SK-N-SH (cell line): ENCODE data around the gene ABL2. TPM values are rescaled to one million over a fixed set of nuclear protein-coding genes. Genes with fewer than 3 reads are reported as not detected.
A peak's percentile ranks its signal among the peaks of the same experiment; 100 is the strongest.

ENCODE experiments used
- CTCF ChIA-PET: fragments of 300-600, 350-600 bp; formaldehyde crosslinking; extraction: SDS; loops from one replicate; lab custom pipeline; 2021; lab: Yijun Ruan, JAX
- POLR2A ChIA-PET: fragments of 350-600 bp; sonication (Branson Sonifier 250); formaldehyde crosslinking; extraction: SDS; loops from one replicate; lab custom pipeline; 2020; ENCODE audit warnings: antibody characterized with exemption, inconsistent platforms; lab: Yijun Ruan, JAX
- DNase-seq: peaks from one replicate; pipeline ENCODE4 v3.0.0; 2012
- H2AFZ ChIP-seq: fragments of 200-600 bp; sonication (generic); 2 replicates; pipeline ENCODE4 v1.8.1; 2016; ENCODE audit warnings: antibody characterized with exemption, mild to moderate bottlenecking, low read depth
- H3F3A ChIP-seq: fragments of 200-600 bp; sonication (generic); replicated peaks from 2 replicates; pipeline ENCODE3; 2016; ENCODE audit warnings: antibody characterized with exemption, mild to moderate bottlenecking; ENCODE audit not compliant: insufficient read depth
- H3K27ac ChIP-seq, 2 experiments: fragments of 200-500 bp in 1 of 2; fragments of 200-600 bp in 1 of 2; sonication (Bioruptor generic) in 1 of 2; sonication (generic), shearing (Covaris generic) in 1 of 2; 2 replicates each; pipeline versions ENCODE4 v1.5.1 to v1.6.1; 2014 to 2016; ENCODE audit warnings: low read depth in 2 of 2, inconsistent platforms in 1 of 2, low read length in 1 of 2, mild to moderate bottlenecking in 1 of 2, mixed read lengths in 1 of 2
- H3K27me3 ChIP-seq: fragments of 200-600 bp; sonication (generic), shearing (Covaris generic); 2 replicates; pipeline ENCODE4 v1.6.1; 2016; ENCODE audit warnings: mixed run types; ENCODE audit not compliant: insufficient read depth
- H3K36me3 ChIP-seq, 2 experiments: fragments of 200-500 bp in 1 of 2; fragments of 200-600 bp in 1 of 2; sonication (Bioruptor generic) in 1 of 2; sonication (generic) in 1 of 2; replicated peaks in 1 of 2; 2 replicates each; pipeline versions ENCODE3 to v1.5.1; 2014 to 2016; ENCODE audit warnings: low read length in 1 of 2, mild to moderate bottlenecking in 1 of 2; ENCODE audit not compliant: insufficient read depth in 2 of 2, control insufficient read depth in 1 of 2
- H3K4me1 ChIP-seq, 2 experiments: fragments of 200-500 bp in 1 of 2; fragments of 200-600 bp in 1 of 2; sonication (Bioruptor generic) in 1 of 2; sonication (generic), shearing (Covaris generic) in 1 of 2; 2 replicates each; pipeline versions ENCODE4 v1.5.1 to v1.6.1; 2014 to 2016; ENCODE audit warnings: low read depth in 1 of 2, low read length in 1 of 2, mixed run types in 1 of 2; ENCODE audit not compliant: insufficient read depth in 2 of 2, control insufficient read depth in 1 of 2
- H3K4me2 ChIP-seq: fragments of 200-600 bp; sonication (generic), shearing (Covaris generic); 2 replicates; pipeline ENCODE4 v1.6.1; 2017; ENCODE audit warnings: mixed run types
- H3K4me3 ChIP-seq, 2 experiments: fragments of 200-500 bp in 1 of 2; fragments of 200-600 bp in 1 of 2; sonication (Bioruptor generic) in 1 of 2; sonication (generic), shearing (Covaris generic) in 1 of 2; 2 replicates each; pipeline versions ENCODE4 v1.5.1 to v1.8.1; 2014 to 2016; ENCODE audit warnings: low read depth in 2 of 2, inconsistent platforms in 1 of 2, low read length in 1 of 2, mild to moderate bottlenecking in 1 of 2, mixed read lengths in 1 of 2, moderate library complexity in 1 of 2
- H3K79me2 ChIP-seq: fragments of 200-600 bp; sonication (generic); 2 replicates; pipeline ENCODE4 v1.8.1; 2017; ENCODE audit warnings: mild to moderate bottlenecking; ENCODE audit not compliant: insufficient read depth
- H3K9ac ChIP-seq: fragments of 200-600 bp; sonication (generic); 2 replicates; pipeline ENCODE4 v1.6.1; 2017; ENCODE audit warnings: mixed run types
- H3K9me2 ChIP-seq: fragments of 200-600 bp; sonication (generic); 2 replicates; pipeline ENCODE4 v1.6.1; 2017; ENCODE audit warnings: mixed run types
- H3K9me3 ChIP-seq: fragments of 200-600 bp; sonication (generic); 2 replicates; pipeline ENCODE4 v1.6.1; 2017; ENCODE audit warnings: mixed run types, mild to moderate bottlenecking, moderate library complexity
- H4K20me1 ChIP-seq: fragments of 200-600 bp; sonication (generic); 2 replicates; pipeline ENCODE4 v1.6.1; 2017; ENCODE audit warnings: mild to moderate bottlenecking, mixed run types; ENCODE audit not compliant: insufficient read depth
- ELF1 ChIP-seq: IDR thresholded peaks from 2 replicates; pipeline ENCODE4 v1.4.0; 2012
- EP300 ChIP-seq, 2 experiments: IDR thresholded peaks; 2 replicates each; pipeline versions ENCODE4 v1.4.0 to v1.6.1; 2012; ENCODE audit warnings: borderline replicate concordance in 1 of 2, low read depth in 1 of 2, low read length in 1 of 2
- EZH2phosphoT487 ChIP-seq: fragments of 200-600 bp; sonication (generic); IDR thresholded peaks from 2 replicates; pipeline ENCODE4 v1.6.1; 2017; ENCODE audit warnings: low read depth, mixed run types, mild to moderate bottlenecking, antibody characterized with exemption, moderate library complexity, borderline replicate concordance
- FOXJ3 ChIP-seq: sonication (generic); formaldehyde crosslinking; IDR thresholded peaks from 2 replicates; pipeline ENCODE4 v1.5.1; 2020; ENCODE audit warnings: mild to moderate bottlenecking, missing genetic modification reagents
- FOXM1 ChIP-seq: IDR thresholded peaks from 2 replicates; pipeline ENCODE4 v1.4.0; 2012; ENCODE audit warnings: low read depth, mild to moderate bottlenecking
- GABPA ChIP-seq: IDR thresholded peaks from 2 replicates; pipeline ENCODE4 v1.4.0; 2012; ENCODE audit warnings: low read depth, mild to moderate bottlenecking
- GATA2 ChIP-seq: sonication (generic); formaldehyde crosslinking; IDR thresholded peaks from 2 replicates; pipeline ENCODE4 v1.5.0; 2020; ENCODE audit warnings: mild to moderate bottlenecking, missing genetic modification reagents
- JUND ChIP-seq: IDR thresholded peaks from 2 replicates; pipeline ENCODE4 v1.4.0; 2012
- MXI1 ChIP-seq: IDR thresholded peaks from 2 replicates; pipeline ENCODE4 v1.6.1; 2012; ENCODE audit warnings: mild to moderate bottlenecking, low read depth, low read length, improper control_type of control experiment
- NFIC ChIP-seq: IDR thresholded peaks from 2 replicates; pipeline ENCODE4 v1.4.0; 2012; ENCODE audit warnings: borderline replicate concordance
- NRF1 ChIP-seq: IDR thresholded peaks from 2 replicates; pipeline ENCODE4 v1.6.1; 2012; ENCODE audit warnings: low read depth, mild to moderate bottlenecking, low read length
- POLR2AphosphoS5 ChIP-seq: IDR thresholded peaks from 2 replicates; pipeline ENCODE4 v1.6.1; 2012; ENCODE audit warnings: low read depth, low read length
- RAD21 ChIP-seq: IDR thresholded peaks from 2 replicates; pipeline ENCODE4 v1.6.1; 2012; ENCODE audit warnings: mild to moderate bottlenecking, low read length
- REST ChIP-seq: IDR thresholded peaks from 2 replicates; pipeline ENCODE4 v1.6.1; 2012; ENCODE audit warnings: mild to moderate bottlenecking, low read depth, low read length, moderate library complexity
- RFX5 ChIP-seq: IDR thresholded peaks from 2 replicates; pipeline ENCODE4 v1.6.1; 2012; ENCODE audit warnings: mild to moderate bottlenecking, improper control_type of control experiment, low read length
- SIN3A ChIP-seq: IDR thresholded peaks from 2 replicates; pipeline ENCODE4 v1.6.1; 2012; ENCODE audit warnings: low read depth, mild to moderate bottlenecking, low read length, moderate library complexity, borderline replicate concordance
- TCF12 ChIP-seq: IDR thresholded peaks from 2 replicates; pipeline ENCODE4 v1.4.0; 2012
- YY1 ChIP-seq: IDR thresholded peaks from 2 replicates; pipeline ENCODE4 v1.4.0; 2012; ENCODE audit warnings: low read depth, mild to moderate bottlenecking
- WGBS: methylation state at CpG from one replicate; pipeline ENCODE4 v1.1.6; 2017; ENCODE audit warnings: low lambda C conversion rate; 5-methylcytosine and 5-hydroxymethylcytosine counted together
- polyA plus RNA-seq, 3 experiments: library from polyadenylated mRNA; depleted of rRNA; stranded (reverse); fragments of >200 nt; gene quantifications; 2 replicates each; pipeline ENCODE4 v1.2.3, GENCODE V29; 2012
- TF ChIP-seq, protein P1 (sequence below): IDR thresholded peaks from 2 replicates; pipeline ENCODE4; 2012
- TF ChIP-seq, protein P2 (sequence below): IDR thresholded peaks from 2 replicates; pipeline ENCODE4 v1.4.0; 2012; ENCODE audit warnings: low read depth, borderline replicate concordance
- TF ChIP-seq, protein P3 (sequence below): fragments of 200-600 bp; sonication (generic); IDR thresholded peaks from 2 replicates; pipeline ENCODE4 v1.6.1; 2017; ENCODE audit warnings: antibody characterized with exemption, mild to moderate bottlenecking, moderate library complexity
- TF ChIP-seq, protein P4 (sequence below): fragments of 150-350 bp; IDR thresholded peaks from 2 replicates; pipeline ENCODE4 v1.6.1; 2017; ENCODE audit warnings: antibody characterized with exemption, low read length, low read depth, borderline replicate concordance

The ABL2 gene
- polyA plus RNA-seq, 1 of the 3 experiments (the other 2 are of a cell fraction): 7.5 TPM

- no peak overlapping the region for H3K4me2 ChIP-seq
- no peak overlapping the region for H2AFZ ChIP-seq
- peaks cover 60% of the 10 kb centered on the region; the same call in 1 of the 2 replicates for H3K79me2 ChIP-seq
- H3F3A ChIP-seq: no peaks in the 10 kb centered on the region
- no peak for DNase-seq
- H3K36me3 ChIP-seq: no peaks in the 10 kb centered on the region
- no peaks in the 10 kb centered on the region; a peak in 1 of 4 replicates for H3K4me1 ChIP-seq
- no peaks in the 10 kb centered on the region for H3K27me3 ChIP-seq
- no peaks in the 10 kb centered on the region for H3K9me3 ChIP-seq
- CTCF ChIA-PET: no interaction called here
- no peak overlapping the region for H3K9ac ChIP-seq
- no peaks in the 10 kb centered on the region for H4K20me1 ChIP-seq
- peak overlapping the region in 1 of 2 experiments; percentile 40; a peak in 1 of 4 replicates for H3K27ac ChIP-seq
- no peak overlapping the region for H3K4me3 ChIP-seq
- POLR2A ChIA-PET: no interaction called here
- no peaks in the 10 kb centered on the region for H3K9me2 ChIP-seq
- TF ChIP-seq FOXM1: no peak
- TF ChIP-seq FOXJ3 (CRISPR knock-in tag): no peak
- TF ChIP-seq NFIC: no peak
- TF ChIP-seq YY1: no peak
- no peak for TF ChIP-seq MXI1
- no peak for TF ChIP-seq EZH2phosphoT487
- TF ChIP-seq TCF12: peak; percentile 65
- TF ChIP-seq EP300 (IDR thresholded peaks at IDR 0.05; ENCODE audit: borderline replicate concordance in 1 of 2, low read depth in 1 of 2, low read length in 1 of 2): peak in 1 of 2 experiments; percentile 14; a peak in 1 of 4 replicates
- TF ChIP-seq, protein P1, sequence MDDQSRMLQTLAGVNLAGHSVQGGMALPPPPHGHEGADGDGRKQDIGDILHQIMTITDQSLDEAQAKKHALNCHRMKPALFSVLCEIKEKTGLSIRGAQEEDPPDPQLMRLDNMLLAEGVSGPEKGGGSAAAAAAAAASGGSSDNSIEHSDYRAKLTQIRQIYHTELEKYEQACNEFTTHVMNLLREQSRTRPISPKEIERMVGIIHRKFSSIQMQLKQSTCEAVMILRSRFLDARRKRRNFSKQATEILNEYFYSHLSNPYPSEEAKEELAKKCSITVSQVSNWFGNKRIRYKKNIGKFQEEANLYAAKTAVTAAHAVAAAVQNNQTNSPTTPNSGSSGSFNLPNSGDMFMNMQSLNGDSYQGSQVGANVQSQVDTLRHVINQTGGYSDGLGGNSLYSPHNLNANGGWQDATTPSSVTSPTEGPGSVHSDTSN: peak; percentile 55; the same call in 1 of the 2 replicates
- TF ChIP-seq, all 33 proteins: peak for 3
These were observed 42.4 kb downstream of the ABL2 start for GRCh38 chr1:179187043-179187442.

- Histone ChIP-seq H3K79me2 (peaks cover 54% of the 10 kb centered on the region), H3K36me3 (no peaks in the 10 kb centered on the region), H3K9ac (no peak overlapping the region), H3K27ac (no peak overlapping the region), H3K27me3 (no peaks in the 10 kb centered on the region), H3K4me2 (no peak overlapping the region), H3K4me3 (no peak overlapping the region), H3K9me3 (no peaks in the 10 kb centered on the region), H3K9me2 (no peaks in the 10 kb centered on the region), H3K4me1 (peaks cover 0 to 3% of the 10 kb centered on the region in 2 experiments; a peak in 2 of 4 replicates), H4K20me1 (no peaks in the 10 kb centered on the region), H2AFZ (no peak overlapping the region), H3F3A (peaks cover under 1% of the 10 kb centered on the region)
- WGBS: 97% methylated on average over 1 of the region's 1 CpG
- DNase-seq: no peak
- ChIA-PET POLR2A (no interaction called here), CTCF (no interaction called here)
- TF ChIP-seq YY1 (no peak), RAD21 (no peak), GATA2 (CRISPR knock-in tag) (no peak), EZH2phosphoT487 (no peak), ELF1 (no peak), JUND (no peak), NFIC (no peak), POLR2AphosphoS5 (no peak), REST (no peak), SIN3A (no peak), GABPA (no peak), NRF1 (no peak), RFX5 (no peak)
- TF ChIP-seq, protein P2, sequence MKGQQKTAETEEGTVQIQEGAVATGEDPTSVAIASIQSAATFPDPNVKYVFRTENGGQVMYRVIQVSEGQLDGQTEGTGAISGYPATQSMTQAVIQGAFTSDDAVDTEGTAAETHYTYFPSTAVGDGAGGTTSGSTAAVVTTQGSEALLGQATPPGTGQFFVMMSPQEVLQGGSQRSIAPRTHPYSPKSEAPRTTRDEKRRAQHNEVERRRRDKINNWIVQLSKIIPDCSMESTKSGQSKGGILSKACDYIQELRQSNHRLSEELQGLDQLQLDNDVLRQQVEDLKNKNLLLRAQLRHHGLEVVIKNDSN: no peak
- TF ChIP-seq, protein P3, sequence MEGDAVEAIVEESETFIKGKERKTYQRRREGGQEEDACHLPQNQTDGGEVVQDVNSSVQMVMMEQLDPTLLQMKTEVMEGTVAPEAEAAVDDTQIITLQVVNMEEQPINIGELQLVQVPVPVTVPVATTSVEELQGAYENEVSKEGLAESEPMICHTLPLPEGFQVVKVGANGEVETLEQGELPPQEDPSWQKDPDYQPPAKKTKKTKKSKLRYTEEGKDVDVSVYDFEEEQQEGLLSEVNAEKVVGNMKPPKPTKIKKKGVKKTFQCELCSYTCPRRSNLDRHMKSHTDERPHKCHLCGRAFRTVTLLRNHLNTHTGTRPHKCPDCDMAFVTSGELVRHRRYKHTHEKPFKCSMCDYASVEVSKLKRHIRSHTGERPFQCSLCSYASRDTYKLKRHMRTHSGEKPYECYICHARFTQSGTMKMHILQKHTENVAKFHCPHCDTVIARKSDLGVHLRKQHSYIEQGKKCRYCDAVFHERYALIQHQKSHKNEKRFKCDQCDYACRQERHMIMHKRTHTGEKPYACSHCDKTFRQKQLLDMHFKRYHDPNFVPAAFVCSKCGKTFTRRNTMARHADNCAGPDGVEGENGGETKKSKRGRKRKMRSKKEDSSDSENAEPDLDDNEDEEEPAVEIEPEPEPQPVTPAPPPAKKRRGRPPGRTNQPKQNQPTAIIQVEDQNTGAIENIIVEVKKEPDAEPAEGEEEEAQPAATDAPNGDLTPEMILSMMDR: no peak
- TF ChIP-seq, protein P4, sequence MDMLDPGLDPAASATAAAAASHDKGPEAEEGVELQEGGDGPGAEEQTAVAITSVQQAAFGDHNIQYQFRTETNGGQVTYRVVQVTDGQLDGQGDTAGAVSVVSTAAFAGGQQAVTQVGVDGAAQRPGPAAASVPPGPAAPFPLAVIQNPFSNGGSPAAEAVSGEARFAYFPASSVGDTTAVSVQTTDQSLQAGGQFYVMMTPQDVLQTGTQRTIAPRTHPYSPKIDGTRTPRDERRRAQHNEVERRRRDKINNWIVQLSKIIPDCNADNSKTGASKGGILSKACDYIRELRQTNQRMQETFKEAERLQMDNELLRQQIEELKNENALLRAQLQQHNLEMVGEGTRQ: no peak
These were observed 45.1 kb downstream of the ABL2 start for GRCh38 chr1:179184403-179184802.
